DMS 273 (cell line): ENCODE data around the gene HOMER1.

Source experiments
- DNase-seq: peaks from one replicate; lab custom pipeline; 2025; ENCODE audit not compliant: unreplicated experiment; lab: John Stamatoyannopoulos, UW

HOMER1 gene, protein sequence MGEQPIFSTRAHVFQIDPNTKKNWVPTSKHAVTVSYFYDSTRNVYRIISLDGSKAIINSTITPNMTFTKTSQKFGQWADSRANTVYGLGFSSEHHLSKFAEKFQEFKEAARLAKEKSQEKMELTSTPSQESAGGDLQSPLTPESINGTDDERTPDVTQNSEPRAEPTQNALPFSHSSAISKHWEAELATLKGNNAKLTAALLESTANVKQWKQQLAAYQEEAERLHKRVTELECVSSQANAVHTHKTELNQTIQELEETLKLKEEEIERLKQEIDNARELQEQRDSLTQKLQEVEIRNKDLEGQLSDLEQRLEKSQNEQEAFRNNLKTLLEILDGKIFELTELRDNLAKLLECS

DNA sequence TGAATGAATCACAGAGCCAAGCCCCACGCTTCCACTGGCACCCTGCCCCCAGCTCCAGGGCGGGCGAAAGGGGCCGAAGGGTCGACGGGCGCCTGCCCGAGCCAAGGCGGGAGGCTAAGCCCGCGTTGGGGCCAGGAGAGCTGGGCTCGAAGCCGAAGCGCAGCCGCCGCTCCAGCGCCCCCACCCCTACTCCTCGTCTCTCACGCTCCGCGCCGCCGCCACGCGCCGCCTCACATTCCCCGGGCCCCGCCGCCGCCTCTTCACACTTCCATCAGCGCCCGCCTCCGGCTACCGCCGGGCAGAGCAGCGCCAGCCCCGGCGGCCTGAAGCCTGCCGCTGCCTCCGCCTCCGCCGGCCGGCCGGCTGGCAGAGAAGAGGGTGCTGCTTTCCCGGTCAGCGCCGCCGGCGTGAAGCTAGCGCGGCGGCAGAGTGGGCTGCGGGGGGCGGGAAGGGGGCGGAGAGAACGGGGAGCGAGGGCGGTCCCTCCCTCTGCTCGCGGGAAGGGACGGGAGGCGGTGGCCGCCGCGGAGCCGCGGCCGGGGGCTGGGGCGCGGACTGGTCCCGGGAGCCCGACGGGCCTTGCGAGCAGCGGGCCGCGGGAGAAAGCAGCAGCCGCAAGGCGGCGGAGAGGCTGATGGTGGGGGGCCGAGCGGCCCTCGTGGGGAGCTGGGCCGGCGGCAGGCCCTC, at the start of gene HOMER1:
TSS of gene HOMER1 (minus strand) at position 431 of the 687 bp plus-strand sequence. CDS start 1,360 bp downstream, outside the sequence.
- DNase-seq: peak; percentile 93

DNA sequence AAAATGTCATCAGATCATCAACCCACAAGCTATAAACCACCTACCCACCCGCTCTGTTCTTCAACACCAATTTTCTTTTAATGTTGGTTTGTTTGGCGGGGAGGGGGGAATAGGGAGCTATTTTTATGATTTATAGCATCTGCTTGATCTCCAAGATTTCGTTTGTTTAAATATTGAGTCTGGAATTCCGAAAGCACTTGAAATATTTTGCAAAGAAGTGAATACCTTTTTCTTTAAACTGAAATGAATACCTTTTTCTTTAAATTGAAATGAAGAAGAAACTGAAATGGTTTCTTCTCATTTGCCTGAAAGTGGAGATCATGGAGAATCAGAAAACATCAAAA, 49.3 kb upstream of the HOMER1 start:
- DNase-seq: no peak

GRCh38 chr5:79562351-79563246, 48.7 kb upstream of the HOMER1 start:
- DNase-seq: no peak

DNA sequence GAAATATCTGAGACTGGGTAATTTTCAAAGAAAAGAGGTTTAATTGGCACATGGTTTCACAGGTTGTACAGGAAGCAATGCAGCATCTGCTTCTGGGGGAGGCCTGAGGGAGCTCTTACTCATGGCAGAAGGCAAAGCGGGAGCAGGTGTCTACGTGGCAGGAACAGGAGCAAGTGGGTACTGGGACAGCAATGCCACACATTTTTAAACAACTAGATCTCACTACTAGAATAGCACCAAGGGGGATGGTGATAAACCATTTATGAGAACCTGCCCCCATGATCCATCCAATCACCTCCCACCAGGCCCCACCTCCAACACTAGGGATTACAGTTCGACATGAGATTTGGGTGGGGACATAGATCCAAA, 47.6 kb upstream of the HOMER1 start:
- no peak for DNase-seq

DNA sequence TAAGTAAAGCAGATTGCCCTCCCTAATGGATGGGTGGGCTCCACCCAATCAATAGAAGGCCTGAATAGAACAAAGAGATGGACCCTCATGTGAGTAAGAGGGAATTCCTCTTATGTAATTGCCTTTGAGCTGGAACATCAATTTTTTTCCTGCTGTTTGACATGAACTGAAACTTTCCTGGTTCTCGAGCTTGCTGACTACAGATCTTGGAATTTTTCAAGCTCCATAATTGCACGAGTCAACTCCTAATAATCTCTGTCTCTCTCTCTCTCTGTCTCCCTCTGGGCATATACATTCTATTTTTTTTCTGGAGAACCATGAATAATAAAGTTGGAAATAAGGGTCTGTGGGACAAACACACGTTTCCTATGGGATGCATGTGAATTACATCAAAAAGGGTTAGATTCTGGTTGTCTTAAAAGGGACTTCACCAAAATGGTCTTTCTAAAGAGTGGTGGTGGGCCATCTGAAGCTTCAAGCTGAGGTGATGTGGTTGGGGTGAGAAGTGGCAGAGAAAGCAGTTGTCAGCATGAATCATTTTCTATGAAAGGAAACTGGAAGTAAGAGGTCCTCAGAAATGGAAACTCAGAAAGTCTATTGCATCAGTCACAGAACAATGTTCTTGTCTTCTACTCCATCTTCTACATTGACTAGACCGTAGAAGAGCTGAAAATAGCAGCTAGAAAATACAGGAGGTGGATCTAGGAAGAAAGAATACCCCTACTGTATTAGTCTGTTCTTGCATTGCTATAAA, 47.0 kb upstream of the HOMER1 start:
- DNase-seq: no peak

- DNase-seq: no peak
Measured at GRCh38 chr5:79555418-79555817, 41.5 kb upstream of the HOMER1 start.

DNA sequence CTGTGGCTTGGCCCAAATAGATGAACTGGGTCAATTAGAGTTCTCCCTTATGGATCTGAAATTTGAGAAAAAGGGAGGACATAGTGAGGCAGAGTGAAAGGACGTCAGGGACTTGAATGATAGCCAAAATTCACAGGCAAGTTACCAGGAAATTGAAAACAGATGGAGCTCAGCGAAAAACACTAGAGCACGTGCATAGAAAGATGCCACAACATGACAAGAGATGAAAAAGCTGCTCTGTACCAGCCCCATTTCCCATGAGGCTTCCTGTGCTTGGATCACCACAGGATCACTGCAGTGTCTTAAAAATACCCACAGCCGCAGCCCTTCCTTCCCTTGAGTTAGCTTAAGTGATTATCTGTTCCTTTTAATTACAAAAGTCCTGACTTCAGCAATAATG, 39.0 kb upstream of the HOMER1 start:
- peak; percentile 70 for DNase-seq

- no peak for DNase-seq
Measured at GRCh38 chr5:79547982-79548381, 34.0 kb upstream of the HOMER1 start.

- no peak for DNase-seq
Measured at GRCh38 chr5:79547429-79547822, 33.5 kb upstream of the HOMER1 start.

- DNase-seq: no peak
Measured at GRCh38 chr5:79546782-79547428, 33.0 kb upstream of the HOMER1 start.

DNA sequence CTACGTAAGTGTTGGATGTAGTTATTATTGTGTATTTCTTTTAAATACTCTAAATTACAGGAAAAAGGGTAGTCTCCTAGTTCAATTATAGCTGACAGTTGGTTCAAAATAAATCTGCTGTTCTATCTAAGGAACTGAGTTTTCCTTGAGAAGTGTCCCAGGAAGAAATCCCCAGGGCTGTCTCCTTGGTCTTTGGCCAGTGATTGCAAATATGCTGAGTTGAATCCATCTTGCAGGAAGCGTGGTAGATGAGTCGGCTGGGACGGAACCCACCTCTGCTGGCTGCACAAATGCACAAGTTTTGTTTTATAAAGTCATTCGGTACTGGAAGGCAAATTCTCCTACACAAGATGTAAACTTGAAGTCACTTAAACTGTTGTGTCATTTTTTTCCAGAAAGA, 30.2 kb upstream of the HOMER1 start:
- no peak for DNase-seq

- no peak for DNase-seq
Measured at GRCh38 chr5:79540939-79541338, 27.0 kb upstream of the HOMER1 start.

DNA sequence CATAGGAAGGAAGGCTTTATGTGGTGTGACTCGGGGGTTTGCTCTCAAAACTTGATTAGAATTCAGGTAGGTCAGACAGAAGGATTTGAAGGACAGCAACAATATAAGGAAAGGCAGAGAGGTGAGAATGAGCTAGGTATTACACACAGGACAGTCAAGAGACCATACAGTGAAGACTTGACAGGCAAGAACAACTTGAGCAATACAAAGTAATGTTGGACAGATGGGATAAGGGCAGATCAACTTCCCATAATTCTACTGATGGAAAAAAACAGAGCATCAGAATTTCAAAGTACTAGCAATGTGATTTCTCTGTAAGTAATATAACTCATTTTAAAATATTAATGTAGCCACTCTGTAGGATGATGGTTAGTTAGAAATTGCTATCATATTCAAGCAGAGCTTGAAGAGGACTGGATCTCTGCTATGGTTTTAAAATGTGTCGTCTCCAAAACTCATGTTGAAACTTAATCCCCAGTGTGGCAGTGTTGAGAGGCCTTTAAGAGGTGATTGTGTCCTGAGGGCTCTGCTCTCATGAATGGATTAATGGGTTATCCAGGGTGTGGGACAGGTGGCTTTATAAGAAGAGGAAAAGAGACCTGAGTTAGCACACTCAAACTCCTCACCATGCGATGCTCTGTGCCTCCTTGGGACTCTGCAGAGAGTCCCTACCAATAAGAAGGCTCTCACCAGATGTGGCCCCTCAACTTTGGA, 22.4 kb upstream of the HOMER1 start:
- DNase-seq: no peak

GRCh38 chr5:79535477-79536192, 21.7 kb upstream of the HOMER1 start:
- DNase-seq: peak; percentile 36

DNA sequence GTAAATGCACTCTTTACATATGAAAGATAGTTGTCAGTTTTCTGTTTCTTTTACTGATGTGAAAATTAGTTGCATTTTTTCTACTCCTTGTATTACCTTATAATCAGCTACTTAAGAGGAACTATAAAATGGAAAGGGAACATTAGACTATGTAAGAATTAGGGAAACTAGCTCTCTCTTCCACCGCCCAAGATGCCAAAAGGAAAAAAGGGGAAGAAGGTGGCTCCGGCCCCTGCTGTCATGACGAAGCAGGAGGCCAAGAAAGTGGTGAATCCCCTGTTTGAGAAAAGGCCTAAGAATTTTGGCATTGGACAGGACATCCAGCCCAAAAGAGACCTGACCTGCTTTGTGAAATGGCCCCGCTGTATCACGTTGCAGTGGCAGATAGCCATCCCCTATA, 15.2 kb upstream of the HOMER1 start:
- DNase-seq: no peak

DNA sequence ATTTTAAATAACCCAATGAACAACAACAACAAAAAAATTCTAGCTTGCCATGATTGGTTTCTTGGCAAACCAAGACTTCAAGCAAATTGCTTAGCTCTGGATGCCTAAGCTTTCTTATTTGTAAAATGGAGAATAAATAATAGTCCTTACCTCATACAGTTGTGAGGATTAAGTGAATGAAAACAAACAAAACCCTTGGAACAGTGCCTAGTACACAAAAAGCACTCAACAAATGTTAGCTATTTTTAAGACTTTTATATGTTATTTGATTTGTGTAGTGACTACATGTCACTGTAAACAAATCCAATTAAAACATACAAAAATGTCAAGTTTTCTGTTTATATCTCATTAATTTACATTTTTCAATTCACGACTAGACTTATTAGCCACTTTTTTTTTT, 13.5 kb upstream of the HOMER1 start:
- DNase-seq: no peak

DNA sequence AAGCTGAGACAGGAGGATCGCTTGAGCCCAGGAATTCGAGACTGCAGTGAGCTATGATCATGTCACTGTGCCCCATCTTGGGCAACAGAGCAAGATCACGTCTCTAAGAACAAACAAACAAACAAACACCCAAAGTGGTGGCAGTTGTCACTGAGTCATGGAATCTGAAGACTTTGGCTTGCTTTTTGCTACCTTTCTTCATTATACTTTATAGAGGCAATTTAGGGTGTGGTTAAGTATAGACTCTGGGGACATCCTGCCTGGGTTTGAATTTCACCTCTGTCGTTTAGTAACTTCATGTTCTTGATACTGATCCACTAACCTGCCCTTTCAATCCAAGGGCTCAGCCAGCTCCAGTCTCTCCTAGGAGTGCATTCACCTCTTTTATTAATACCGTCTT, 13.0 kb upstream of the HOMER1 start:
- no peak for DNase-seq

DNA sequence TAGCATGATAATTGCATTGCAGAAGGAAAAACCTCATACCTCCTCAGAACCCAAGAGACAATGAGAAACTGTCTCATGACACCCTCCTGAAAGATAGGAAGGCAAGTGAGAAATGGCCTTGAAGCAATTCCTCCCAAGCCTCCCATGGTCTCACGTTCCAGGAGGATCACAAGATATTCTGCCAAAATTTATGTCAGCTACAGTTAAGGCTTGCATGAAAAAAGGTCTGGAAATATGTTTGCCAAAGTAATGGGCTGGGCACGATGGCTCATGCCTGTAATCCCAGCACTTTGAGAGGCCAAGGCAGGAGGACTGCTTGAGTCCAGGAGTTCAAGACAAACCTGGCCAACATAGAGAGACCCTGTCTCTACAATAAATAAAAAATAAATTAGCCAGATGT, 12.6 kb upstream of the HOMER1 start:
- DNase-seq: no peak

GRCh38 chr5:79521156-79521555, 7.2 kb upstream of the HOMER1 start:
- DNase-seq: no peak
